Muscle of back (tissue), 11 donors: ENCODE data around the gene PTPN23. TPM values are rescaled to one million over a fixed set of nuclear protein-coding genes. Genes with fewer than 3 reads are reported as not detected.
A peak's percentile ranks its signal among the peaks of the same experiment; 100 is the strongest.

Experiments used
- DNase-seq, 3 donors: peaks; one replicate each; pipeline versions ENCODE4 v3.0.0 to v3.0.0-alpha.2; 2013
- polyA plus RNA-seq, 10 donors: library from polyadenylated mRNA; unstranded; fragments of 120-200 nt; gene quantifications; one replicate each; pipeline ENCODE4 v1.2.1, GENCODE V29; 2013; ENCODE audit not compliant: insufficient read length in 10 of 10

PTPN23 gene
- polyA plus RNA-seq, 10 donors: 18.2 to 25.5 (median 21.3) TPM

GRCh38 chr3:47418167-47419082 lies 37.6 kb downstream of the PTPN23 start:
- no peak for DNase-seq

GRCh38 chr3:47419083-47420043 lies 38.5 kb downstream of the PTPN23 start:
- DNase-seq: no peak

GRCh38 chr3:47420044-47420430 lies 39.2 kb downstream of the PTPN23 start:
- DNase-seq: no peak

- DNase-seq: peak; percentile 81 to 91 (median 86)
Observed at GRCh38 chr3:47420511-47421484, 40.0 kb downstream of the PTPN23 start.

- DNase-seq: no peak
Observed at GRCh38 chr3:47421741-47422649, 41.2 kb downstream of the PTPN23 start.

- no peak for DNase-seq
Observed at GRCh38 chr3:47422743-47423142, 41.9 kb downstream of the PTPN23 start.

GRCh38 chr3:47423548-47424145 lies 42.8 kb downstream of the PTPN23 start:
- DNase-seq: no peak

GRCh38 chr3:47424434-47425382 lies 43.9 kb downstream of the PTPN23 start:
- DNase-seq: no peak

- no peak for DNase-seq
Observed at GRCh38 chr3:47425383-47425778, 44.6 kb downstream of the PTPN23 start.

- DNase-seq: no peak
Observed at GRCh38 chr3:47425959-47426358, 45.1 kb downstream of the PTPN23 start.

- DNase-seq: no peak
Observed at GRCh38 chr3:47427866-47428265, 47.0 kb downstream of the PTPN23 start.

- no peak for DNase-seq
Observed at GRCh38 chr3:47428662-47429061, 47.8 kb downstream of the PTPN23 start.

GRCh38 chr3:47429476-47430270 lies 48.9 kb downstream of the PTPN23 start:
- no peak for DNase-seq

- DNase-seq: no peak
Observed at GRCh38 chr3:47430606-47431005, 49.8 kb downstream of the PTPN23 start.

- no peak for DNase-seq
Observed at GRCh38 chr3:47431225-47431624, 50.4 kb downstream of the PTPN23 start.

- DNase-seq: no peak
Observed at GRCh38 chr3:47432673-47433072, 51.9 kb downstream of the PTPN23 start.

- no peak for DNase-seq
Observed at GRCh38 chr3:47433796-47434195, 53.0 kb downstream of the PTPN23 start.

- no peak for DNase-seq
Observed at GRCh38 chr3:47434849-47435248, 54.0 kb downstream of the PTPN23 start.
